Mucosa of descending colon (tissue), 3 donors: Measurements from ENCODE around the gene GP1BB. TPM values are rescaled to one million over a fixed set of nuclear protein-coding genes. Genes with fewer than 3 reads are reported as not detected.

Experiments used
- ATAC-seq: fragments of 200-7000 bp; cut with Tn5 transposase; one replicate; pipeline ENCODE4 v1.9.1; 2020; ENCODE audit warnings: mild to moderate bottlenecking, moderate library complexity
- DNase-seq, 3 donors: peaks; one replicate each; pipeline ENCODE4 v3.0.0-alpha.2; 2020
- H3K36me3 ChIP-seq: fragments of 200-600 bp; one replicate; pipeline ENCODE4 v1.8.0; 2021; ENCODE audit warnings: low read depth, mild to moderate bottlenecking
- H3K4me1 ChIP-seq: fragments of 200-600 bp; one replicate; pipeline ENCODE4 v1.8.0; 2021; ENCODE audit warnings: low read depth, mild to moderate bottlenecking
- H3K4me3 ChIP-seq: fragments of 200-600 bp; one replicate; pipeline ENCODE4 v1.8.0; 2021; ENCODE audit warnings: mild to moderate bottlenecking
- H3K9me3 ChIP-seq: fragments of 200-600 bp; one replicate; pipeline ENCODE4 v1.8.0; 2021; ENCODE audit warnings: mild to moderate bottlenecking
- CTCF ChIP-seq: fragments of 200-600 bp; IDR thresholded peaks from one replicate; pipeline ENCODE4 v1.8.0; 2022; ENCODE audit warnings: antibody characterized with exemption, mild to moderate bottlenecking
- intact Hi-C, 2 donors: fragments of 100-400 bp; cut with DNase I in 1 of 2; cut with micrococcal nuclease in 1 of 2; formaldehyde crosslinking; loops; one replicate each; pipeline versions ENCODE4 v1.11.0 to v1.11.1; 2022; cut with DNase I, micrococcal nuclease
- total RNA-seq, 3 donors: library from RNA; stranded (reverse); fragmentation: NEBNext Ultra II Directional in 2 of 3; extraction: Animal tissue kit (Norgen Biotek cat#: 25700) in 2 of 3; gene quantifications; one replicate each; pipeline versions ENCODE4 v1.2.1 to v1.2.4, GENCODE V29; 2021 to 2023
- donor health status: DM: no; HTN: no; CAD: no; lungs with moderate emphysema.
- donor health status: DM: no; HTN: no; CAD: no.
- donor health status: DM: no; HTN: yes; CAD: no.

GP1BB gene
- total RNA-seq, 3 donors from 2014 or later = 0.34 to 1.5 (median 0.41) TPM

GRCh38 chr22:19730655-19731360 lies 7.5 kb downstream of the GP1BB start:
- TF ChIP-seq CTCF = peak; percentile 89
- intact Hi-C loops = loop anchor here (2.0 kb wide), 2 partner anchors 174 to 180 kb away; no protein-coding TSS in a partner anchor
- Histone ChIP-seq H3K4me3 (no peak overlapping the region), H3K4me1 (peaks cover 7% of the 10 kb centered on the region), H3K36me3 (no peaks in the 10 kb centered on the region), H3K9me3 (no peaks in the 10 kb centered on the region)
- DNase-seq (peak; percentile 80 to 89 (median 85)), ATAC-seq (peak; percentile 89)

GRCh38 chr22:19731361-19732135 lies 8.2 kb downstream of the GP1BB start:
- Histone ChIP-seq H3K4me3 (no peak overlapping the region), H3K4me1 (peaks cover 7% of the 10 kb centered on the region), H3K9me3 (no peaks in the 10 kb centered on the region), H3K36me3 (no peaks in the 10 kb centered on the region)
- DNase-seq = no peak
- ATAC-seq = no peak
- no peak for TF ChIP-seq CTCF
- intact Hi-C loops = loop anchor here (2.0 kb wide), 2 partner anchors 173 to 179 kb away; no protein-coding TSS in a partner anchor

- no peaks in the 10 kb centered on the region for H3K36me3 ChIP-seq
- peaks cover 7% of the 10 kb centered on the region for H3K4me1 ChIP-seq
- DNase-seq (no peak), ATAC-seq (no peak)
- no peaks in the 10 kb centered on the region for H3K9me3 ChIP-seq
- no peak for TF ChIP-seq CTCF
- intact Hi-C loops = no loop called here
- no peak overlapping the region for H3K4me3 ChIP-seq
Measured at GRCh38 chr22:19732403-19733113, 9.2 kb downstream of the GP1BB start.

GRCh38 chr22:19733755-19734154 lies 10.4 kb downstream of the GP1BB start:
- H3K36me3 ChIP-seq = no peaks in the 10 kb centered on the region
- ATAC-seq (no peak), DNase-seq (no peak)
- TF ChIP-seq CTCF = no peak
- peaks cover 7% of the 10 kb centered on the region for H3K4me1 ChIP-seq
- H3K4me3 ChIP-seq = no peak overlapping the region
- no peaks in the 10 kb centered on the region for H3K9me3 ChIP-seq
- intact Hi-C loops = no loop called here

- Histone ChIP-seq H3K9me3 (no peaks in the 10 kb centered on the region), H3K4me1 (peaks cover 7% of the 10 kb centered on the region), H3K4me3 (no peak overlapping the region), H3K36me3 (no peaks in the 10 kb centered on the region)
- DNase-seq = no peak
- no peak for TF ChIP-seq CTCF
- ATAC-seq = no peak
- intact Hi-C loops = no loop called here
Measured at GRCh38 chr22:19734163-19734562, 10.8 kb downstream of the GP1BB start.
